Kidney glomerular epithelial cell (primary cell): ENCODE data around the gene GPD2.

Experiments used
- DNase-seq: peaks from one replicate; lab custom pipeline; 2025; lab: John Stamatoyannopoulos, UW

The GPD2 gene

GRCh38 chr2:156532989-156533388 is 96.8 kb downstream of the GPD2 start:
- no peak for DNase-seq

DNA sequence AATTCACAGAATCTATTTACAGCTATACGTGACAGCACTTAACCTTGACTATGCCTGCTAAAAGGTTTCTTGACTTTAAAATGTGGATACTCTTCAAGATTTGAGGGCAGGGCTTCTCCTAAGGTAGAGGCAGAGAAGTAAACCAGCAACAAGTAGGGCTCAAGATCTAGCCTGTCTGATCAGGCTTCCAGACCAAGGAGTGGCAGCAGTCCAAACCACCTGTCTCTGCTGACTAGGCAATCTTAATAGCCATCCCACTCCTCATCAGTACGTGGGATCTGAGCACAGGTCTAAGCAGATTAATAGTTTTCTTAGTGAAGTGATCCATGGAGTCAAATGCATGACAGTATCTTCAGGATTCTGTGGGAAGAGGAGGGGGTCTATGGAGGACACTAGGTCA is 100.4 kb downstream of the GPD2 start:
- no peak for DNase-seq

- peak; percentile 23 for DNase-seq
These were observed 101.0 kb downstream of the GPD2 start for GRCh38 chr2:156537141-156537540.

GRCh38 chr2:156538083-156538504 is 101.9 kb downstream of the GPD2 start:
- no peak for DNase-seq

DNA sequence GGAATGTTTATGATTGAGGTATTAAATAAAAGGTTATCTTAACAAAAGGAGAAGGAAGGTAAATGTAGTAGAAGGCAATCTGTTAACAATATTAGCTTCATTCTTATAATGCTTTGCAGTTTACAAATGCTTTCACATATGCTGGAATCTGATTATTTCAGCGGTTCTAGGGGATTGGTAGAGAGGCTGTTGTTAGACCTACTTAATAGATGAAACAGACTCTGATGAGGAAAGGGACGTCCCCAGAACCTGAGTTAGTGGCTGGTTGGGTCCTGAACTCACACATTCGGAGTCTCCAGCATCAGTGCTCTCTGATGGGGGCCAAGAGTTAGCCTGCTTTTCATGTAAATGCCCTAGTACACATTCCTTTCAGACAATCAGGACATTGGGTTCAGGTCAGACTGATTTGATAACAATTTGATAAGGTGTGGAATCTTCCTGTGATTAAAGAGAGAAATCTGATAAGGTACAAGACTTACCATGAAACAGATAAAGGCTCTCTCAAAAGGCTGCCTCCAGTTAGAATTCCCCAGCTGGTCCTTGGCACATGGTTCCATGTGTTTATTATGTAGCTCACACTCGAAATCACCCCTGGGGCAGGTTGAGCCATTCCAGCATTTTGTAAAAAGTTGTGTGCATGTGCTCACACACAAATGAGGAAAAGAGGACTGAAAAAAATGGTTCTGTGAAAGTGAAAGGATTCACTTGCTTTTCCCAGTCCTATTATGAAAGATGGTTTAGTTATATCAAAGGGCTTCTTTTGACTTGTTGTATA is 103.1 kb downstream of the GPD2 start:
- no peak for DNase-seq

GRCh38 chr2:156540706-156541105 is 104.5 kb downstream of the GPD2 start:
- DNase-seq = no peak

- DNase-seq = no peak
These were observed 105.0 kb downstream of the GPD2 start for GRCh38 chr2:156541229-156541628.

DNA sequence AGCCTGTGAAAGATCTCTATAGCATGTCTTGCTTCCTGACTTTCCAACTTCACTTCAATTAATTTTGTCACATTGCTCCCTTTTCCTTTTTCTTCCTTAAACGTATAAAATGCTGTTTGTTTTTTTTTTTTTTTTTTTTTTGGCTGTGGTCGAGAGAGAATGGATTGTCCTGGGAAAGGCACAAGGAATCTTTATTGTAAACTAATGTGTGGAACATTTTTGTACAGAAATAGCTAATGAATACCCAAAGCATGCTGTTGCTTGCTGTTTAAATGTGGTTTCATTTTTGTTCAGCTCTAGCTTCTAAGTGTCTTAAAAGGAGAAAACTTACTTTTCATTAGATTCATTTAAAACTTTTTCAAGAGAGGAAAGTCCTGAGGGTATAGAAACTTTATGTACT is 105.5 kb downstream of the GPD2 start:
- no peak for DNase-seq

DNA sequence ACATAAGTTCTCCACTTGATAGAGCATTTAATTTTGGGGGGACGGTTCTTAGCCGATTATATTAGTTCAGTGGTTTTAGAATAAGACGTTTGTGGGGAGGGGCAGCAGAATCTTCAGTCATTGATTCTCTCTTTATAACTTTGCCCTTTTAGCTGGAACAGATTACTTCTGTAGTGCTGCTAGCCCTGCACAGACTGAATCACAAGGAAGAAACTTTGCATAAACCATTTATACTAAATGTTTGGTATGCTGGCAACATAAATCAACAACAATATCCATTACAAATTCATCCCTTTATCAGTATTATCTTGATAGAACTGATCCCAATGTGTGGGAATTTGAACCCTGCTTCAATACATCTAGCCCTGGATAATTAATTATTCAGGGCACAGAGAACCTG is 112.2 kb downstream of the GPD2 start:
- no peak for DNase-seq

GRCh38 chr2:156553714-156554442 is 117.7 kb downstream of the GPD2 start:
- DNase-seq = no peak

DNA sequence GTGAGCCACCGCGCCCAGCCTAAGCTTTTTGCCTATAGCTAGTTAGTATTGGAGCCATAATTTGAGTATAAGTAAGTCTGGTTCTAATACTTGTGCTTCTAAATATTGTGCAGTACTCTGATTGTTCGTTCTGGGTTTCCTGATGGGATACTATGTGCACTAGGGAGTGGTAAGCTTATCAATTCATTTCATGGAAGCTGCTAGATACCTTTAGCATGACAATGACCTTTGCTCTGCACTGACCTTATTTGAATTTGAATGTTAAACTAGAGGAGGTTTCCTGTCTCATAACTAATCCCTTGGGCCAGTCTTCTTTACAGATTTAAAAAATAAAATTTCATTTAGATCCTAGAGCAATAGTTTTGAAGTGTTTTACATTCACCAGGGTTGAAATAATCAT is 125.1 kb downstream of the GPD2 start:
- no peak for DNase-seq

DNA sequence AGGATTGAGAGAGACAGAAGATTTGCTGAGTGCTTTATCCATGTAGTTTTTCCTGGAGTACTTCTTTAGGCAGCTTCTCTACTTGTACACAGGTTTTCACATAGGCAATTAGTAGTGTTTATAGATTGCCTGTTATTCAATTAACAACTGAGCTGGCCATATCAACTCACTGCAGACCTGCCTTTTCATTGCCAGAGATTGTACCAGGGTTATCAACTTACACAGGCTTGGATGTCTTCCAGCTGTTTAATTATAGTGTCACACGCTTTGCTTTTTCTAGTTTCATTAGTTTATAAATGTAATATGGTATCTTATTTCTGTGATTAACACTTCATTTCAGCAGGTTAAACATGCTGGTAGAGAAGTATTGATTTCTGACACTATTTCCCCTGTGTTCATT is 125.9 kb downstream of the GPD2 start:
- no peak for DNase-seq

- DNase-seq = no peak
These were observed 128.0 kb downstream of the GPD2 start for GRCh38 chr2:156563994-156564753.

- peak; percentile 19 for DNase-seq
These were observed 129.0 kb downstream of the GPD2 start for GRCh38 chr2:156565066-156565710.

- no peak for DNase-seq
These were observed 137.5 kb downstream of the GPD2 start for GRCh38 chr2:156573710-156574109.

GRCh38 chr2:156574112-156574511 is 137.9 kb downstream of the GPD2 start:
- no peak for DNase-seq

DNA sequence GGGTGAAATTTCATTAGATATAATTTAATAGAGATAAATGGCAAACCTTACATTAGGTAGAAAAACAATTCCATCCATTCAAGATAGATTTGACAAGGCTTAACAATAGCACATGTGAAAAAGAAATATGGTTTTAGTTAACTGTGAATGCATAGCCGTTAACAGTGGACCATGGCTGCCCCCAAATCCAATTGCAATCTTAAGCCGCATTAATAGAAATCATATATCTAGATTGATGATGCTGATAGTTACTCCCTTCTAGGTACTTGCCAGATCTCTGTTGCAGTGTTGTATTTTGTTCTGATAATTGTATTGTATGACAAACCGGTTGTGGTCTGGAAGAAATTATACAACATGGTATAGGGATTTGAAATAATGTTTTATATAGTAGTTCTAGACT is 139.8 kb downstream of the GPD2 start:
- no peak for DNase-seq

DNA sequence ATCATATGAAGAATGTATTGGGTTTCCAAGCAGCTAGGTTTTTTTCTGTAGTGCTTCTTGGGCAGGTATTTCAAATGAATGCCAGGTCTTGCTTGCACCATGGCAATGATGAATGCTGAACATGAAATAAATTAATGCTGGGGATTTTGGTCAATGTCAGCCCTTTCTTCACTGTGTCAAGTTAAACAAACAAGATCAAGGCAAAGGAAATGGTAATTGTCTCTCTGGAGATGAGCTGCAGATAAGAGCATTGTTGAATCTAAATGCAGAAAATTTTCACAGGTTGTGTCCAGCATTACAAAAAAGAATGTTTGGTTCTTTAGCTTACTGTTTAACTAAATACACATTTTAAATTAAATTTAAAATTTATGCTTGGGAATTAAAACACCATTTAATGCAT is 144.3 kb downstream of the GPD2 start:
- DNase-seq = no peak

- DNase-seq = no peak
These were observed 145.1 kb downstream of the GPD2 start for GRCh38 chr2:156581280-156581679.

DNA sequence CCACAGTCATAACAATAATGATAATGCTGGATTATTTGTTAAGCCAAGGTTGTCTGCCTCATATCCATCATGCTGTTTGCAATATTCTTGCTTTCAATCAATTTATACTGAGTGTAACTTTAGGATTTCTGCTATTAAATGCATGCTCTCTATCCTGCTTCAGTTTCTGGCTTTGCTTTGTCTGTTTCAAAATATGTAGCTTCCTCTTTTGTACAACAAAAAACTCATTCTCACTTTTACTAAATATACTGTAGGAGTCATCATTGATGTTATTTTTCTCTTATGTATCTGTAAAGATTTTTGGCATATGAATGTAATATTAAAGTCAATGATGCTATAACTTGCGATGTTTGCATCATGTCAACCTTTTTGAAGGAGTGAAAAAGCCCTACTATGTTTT is 149.3 kb downstream of the GPD2 start:
- no peak for DNase-seq

- DNase-seq = no peak
These were observed 150.4 kb downstream of the GPD2 start for GRCh38 chr2:156586621-156587020.

DNA sequence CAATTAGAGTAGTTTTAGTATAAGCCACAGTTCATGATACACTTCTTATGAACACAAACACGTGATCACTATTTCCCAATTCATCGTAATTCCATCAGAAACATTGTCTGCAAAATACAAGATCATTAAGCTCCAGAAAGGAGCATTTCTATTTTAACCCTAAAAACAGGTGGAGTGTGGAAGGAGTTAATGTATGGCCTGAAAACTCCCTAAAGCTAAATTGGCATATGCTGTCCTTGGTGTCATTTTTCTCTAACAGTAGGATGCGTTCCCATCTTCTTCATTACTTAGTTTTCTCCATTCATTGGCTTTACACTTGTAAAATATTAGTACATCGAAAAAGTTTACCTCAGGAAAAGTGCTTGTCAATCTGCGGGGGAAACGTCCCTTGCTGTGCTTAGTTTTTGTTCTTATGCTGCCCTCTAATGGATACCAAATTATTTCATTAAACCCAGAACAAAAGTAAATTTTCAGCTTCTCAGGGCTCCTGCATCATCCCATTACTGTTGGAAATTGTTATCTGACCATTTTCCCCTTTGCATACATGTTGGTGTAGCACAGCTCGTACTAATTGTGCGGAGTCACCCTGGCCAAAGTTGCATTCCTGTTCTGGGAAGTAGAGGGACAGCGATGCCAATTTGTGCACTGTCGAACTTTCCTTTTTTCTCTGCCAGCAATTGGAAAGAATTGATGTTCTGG is 153.4 kb downstream of the GPD2 start:
- peak; percentile 69 for DNase-seq
